ENCODE data around the gene MIB1.

MIB1 gene

GRCh38 chr18:21865043-21865442 lies 124.5 kb downstream of the MIB1 start:
- in situ Hi-C loops (cut with MboI; ENCODE audit: low sequenced_read_pairs) = no loop called here

GRCh38 chr18:21868770-21869169 lies 128.2 kb downstream of the MIB1 start:
- in situ Hi-C loops (cut with MboI; ENCODE audit: low sequenced_read_pairs) = no loop called here

GRCh38 chr18:21889570-21889969 lies 149.0 kb downstream of the MIB1 start:
- in situ Hi-C loops (cut with MboI; ENCODE audit: low sequenced_read_pairs) = no loop called here

GRCh38 chr18:21894619-21895367 lies 154.2 kb downstream of the MIB1 start:
- in situ Hi-C loops (cut with MboI; ENCODE audit: low sequenced_read_pairs) = no loop called here

- in situ Hi-C loops (cut with MboI; ENCODE audit: low sequenced_read_pairs) = no loop called here
Observed at GRCh38 chr18:21896732-21897336, 156.2 kb downstream of the MIB1 start.

- in situ Hi-C loops (cut with MboI; ENCODE audit: low sequenced_read_pairs) = no loop called here
Observed at GRCh38 chr18:21897811-21898210, 157.2 kb downstream of the MIB1 start.

- in situ Hi-C loops (cut with MboI; ENCODE audit: low sequenced_read_pairs) = no loop called here
Observed at GRCh38 chr18:21900605-21901352, 160.2 kb downstream of the MIB1 start.

GRCh38 chr18:21901423-21901945 lies 160.9 kb downstream of the MIB1 start:
- in situ Hi-C loops (cut with MboI; ENCODE audit: low sequenced_read_pairs) = no loop called here

GRCh38 chr18:21903709-21904108 lies 163.1 kb downstream of the MIB1 start:
- in situ Hi-C loops (cut with MboI; ENCODE audit: low sequenced_read_pairs) = no loop called here

- in situ Hi-C loops (cut with MboI; ENCODE audit: low sequenced_read_pairs) = no loop called here
Observed at GRCh38 chr18:21904856-21905255, 164.3 kb downstream of the MIB1 start.

- in situ Hi-C loops (cut with MboI; ENCODE audit: low sequenced_read_pairs) = no loop called here
Observed at GRCh38 chr18:21907451-21907850, 166.9 kb downstream of the MIB1 start.

- in situ Hi-C loops (cut with MboI; ENCODE audit: low sequenced_read_pairs) = no loop called here
Observed at GRCh38 chr18:21908711-21909110, 168.1 kb downstream of the MIB1 start.

- in situ Hi-C loops (cut with MboI; ENCODE audit: low sequenced_read_pairs) = no loop called here
Observed at GRCh38 chr18:21910906-21911305, 170.3 kb downstream of the MIB1 start.

- in situ Hi-C loops (cut with MboI; ENCODE audit: low sequenced_read_pairs) = no loop called here
Observed at GRCh38 chr18:21911551-21911950, 171.0 kb downstream of the MIB1 start.

- in situ Hi-C loops (cut with MboI; ENCODE audit: low sequenced_read_pairs) = no loop called here
Observed at GRCh38 chr18:21912339-21913239, 172.0 kb downstream of the MIB1 start.

- in situ Hi-C loops (cut with MboI; ENCODE audit: low sequenced_read_pairs) = no loop called here
Observed at GRCh38 chr18:21914739-21915319, 174.2 kb downstream of the MIB1 start.

- in situ Hi-C loops (cut with MboI; ENCODE audit: low sequenced_read_pairs) = no loop called here
Observed at GRCh38 chr18:21915546-21915945, 175.0 kb downstream of the MIB1 start.

GRCh38 chr18:21916594-21916993 lies 176.0 kb downstream of the MIB1 start:
- in situ Hi-C loops (cut with MboI; ENCODE audit: low sequenced_read_pairs) = no loop called here

- in situ Hi-C loops (cut with MboI; ENCODE audit: low sequenced_read_pairs) = no loop called here
Observed at GRCh38 chr18:21918693-21919092, 178.1 kb downstream of the MIB1 start.

Measured in hTERT RPE-1 (cell line).